GM18505 (cell line): ENCODE data around the gene MALSU1.
A peak's percentile ranks its signal among the peaks of the same experiment; 100 is the strongest.

ENCODE experiments used
- ATAC-seq: cut with Tn5 transposase; IDR thresholded peaks from one replicate; pipeline ENCODE4 v1.9.1; 2021; ENCODE audit not compliant: unreplicated experiment
- POLR2A ChIP-seq: IDR thresholded peaks from 4 replicates; pipeline ENCODE4 v1.6.1; 2011; ENCODE audit warnings: borderline replicate concordance; ENCODE audit not compliant: insufficient read depth, insufficient read length; ENCODE audit errors: extremely low read depth

The MALSU1 gene

GRCh38 chr7:23298885-23299769 is at the start of gene MALSU1:
MALSU1 (plus strand) TSS chr7:23299339; CDS start chr7:23299353, 14 bp downstream.
- peak; percentile 99 for ATAC-seq
- TF ChIP-seq POLR2A: peak; percentile 93

- no peak for ATAC-seq
- TF ChIP-seq POLR2A: no peak
Measured at GRCh38 chr7:23249486-23249885, 49.7 kb upstream of the MALSU1 start.

- no peak for ATAC-seq
- no peak for TF ChIP-seq POLR2A
Measured at GRCh38 chr7:23254051-23254681, 45.0 kb upstream of the MALSU1 start.

- ATAC-seq: no peak
- TF ChIP-seq POLR2A: no peak
Measured at GRCh38 chr7:23256731-23257130, 42.4 kb upstream of the MALSU1 start.

GRCh38 chr7:23260371-23260770 is 38.8 kb upstream of the MALSU1 start:
- TF ChIP-seq POLR2A: no peak
- ATAC-seq: no peak

GRCh38 chr7:23261843-23262452 is 37.2 kb upstream of the MALSU1 start:
- no peak for ATAC-seq
- TF ChIP-seq POLR2A: no peak

- no peak for TF ChIP-seq POLR2A
- ATAC-seq: no peak
Measured at GRCh38 chr7:23264916-23265458, 34.2 kb upstream of the MALSU1 start.

- ATAC-seq: no peak
Measured at GRCh38 chr7:23266918-23267317, 32.2 kb upstream of the MALSU1 start.

GRCh38 chr7:23267357-23267756 is 31.8 kb upstream of the MALSU1 start:
- ATAC-seq: no peak
- TF ChIP-seq POLR2A: no peak

More at GRCh38 chr7:23266918-23267317, 32.2 kb upstream of the MALSU1 start:
- TF ChIP-seq POLR2A: no peak

- ATAC-seq: no peak
- TF ChIP-seq POLR2A: no peak
Measured at GRCh38 chr7:23268167-23268566, 31.0 kb upstream of the MALSU1 start.

- no peak for TF ChIP-seq POLR2A
- ATAC-seq: no peak
Measured at GRCh38 chr7:23268746-23269145, 30.4 kb upstream of the MALSU1 start.

- TF ChIP-seq POLR2A: no peak
- no peak for ATAC-seq
Measured at GRCh38 chr7:23272275-23272674, 26.9 kb upstream of the MALSU1 start.

GRCh38 chr7:23273141-23273599 is 26.0 kb upstream of the MALSU1 start:
- TF ChIP-seq POLR2A: peak; percentile 33
- peak; percentile 96 for ATAC-seq
